GM12891 (cell line): ENCODE results near the gene RIMBP2.
"Not testable (repeated sequence)": the region's sequence is repeated elsewhere in the genome, so short reads cannot be mapped to it uniquely, and the experiment has no call there.

Experiments used
- PAX5 ChIP-seq: IDR thresholded peaks from 2 replicates; pipeline ENCODE4 v1.6.1; 2011; ENCODE audit warnings: low read length, moderate library complexity, mild to moderate bottlenecking; ENCODE audit not compliant: insufficient read depth, severe bottlenecking
- POLR2A ChIP-seq: IDR thresholded peaks from 2 replicates; pipeline ENCODE4 v1.6.1; 2011; ENCODE audit warnings: low read depth, low read length, control low read depth
- POLR2AphosphoS5 ChIP-seq: IDR thresholded peaks from 2 replicates; pipeline ENCODE4 v1.6.1; 2011; ENCODE audit warnings: low read depth, low read length, control low read depth
- TAF1 ChIP-seq: IDR thresholded peaks from 2 replicates; pipeline ENCODE4 v1.6.1; 2011; ENCODE audit warnings: low read depth, low read length, control low read depth

DNA sequence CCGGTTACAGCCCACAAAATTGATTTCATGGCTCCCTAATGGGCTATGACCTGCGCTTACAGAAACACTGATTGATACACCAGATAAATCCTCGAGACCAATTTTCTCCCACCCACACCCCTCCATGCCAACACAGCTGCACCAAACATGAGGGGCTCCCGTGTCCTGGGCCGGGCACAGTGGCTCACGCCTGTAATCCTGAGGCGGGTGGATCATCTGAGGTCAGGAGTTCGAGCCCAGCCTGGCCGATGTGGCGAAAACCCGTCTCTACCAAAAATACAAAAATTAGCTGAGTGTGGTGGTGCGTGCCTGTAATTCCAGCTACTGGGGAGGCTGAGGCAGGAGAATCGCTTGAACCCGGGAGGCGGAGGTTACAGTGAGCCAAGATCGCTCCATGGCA, 27.1 kb downstream of the RIMBP2 start:
- TF ChIP-seq POLR2A, POLR2AphosphoS5, PAX5, TAF1: not testable (repeated sequence)
